IMR-90 (cell line): ENCODE measurements around the gene PGBD5.

ENCODE experiments used
- CEBPB ChIP-seq: IDR thresholded peaks from 2 replicates; pipeline ENCODE4 v1.6.1; 2012; ENCODE audit warnings: low read depth, low read length, improper control_type of control experiment
- MXI1 ChIP-seq: IDR thresholded peaks from 2 replicates; pipeline ENCODE4 v1.6.1; 2012; ENCODE audit warnings: low read depth, mild to moderate bottlenecking, low read length, moderate library complexity, borderline replicate concordance
- RFX5 ChIP-seq: IDR thresholded peaks from 2 replicates; pipeline ENCODE4 v1.8.0; 2012; ENCODE audit warnings: low read depth, mild to moderate bottlenecking, low read length, moderate library complexity
- SMC3 ChIP-seq: fragments of 150-350 bp; IDR thresholded peaks from 2 replicates; pipeline ENCODE4 v1.6.1; 2016; ENCODE audit warnings: low read depth, mild to moderate bottlenecking, antibody characterized with exemption, low read length, moderate library complexity
- TF ChIP-seq, protein P1 (sequence below): conservative IDR thresholded peaks from 2 replicates; pipeline ENCODE4 v1.5.1; 2012; ENCODE audit warnings: mild to moderate bottlenecking, low read depth, low read length, improper control_type of control experiment
- TF ChIP-seq, protein P2 (sequence below): fragments of 150-350 bp; IDR thresholded peaks from 2 replicates; pipeline ENCODE4 v1.6.1; 2016; ENCODE audit warnings: low read depth, mild to moderate bottlenecking, low read length, moderate library complexity, borderline replicate concordance
- TF ChIP-seq, protein P3 (sequence below): fragments of 150-350 bp; IDR thresholded peaks from 2 replicates; pipeline ENCODE4 v1.6.1; 2017; ENCODE audit warnings: mild to moderate bottlenecking, antibody characterized with exemption, low read length, low read depth

- no peak for TF ChIP-seq CEBPB
- TF ChIP-seq, protein P1, sequence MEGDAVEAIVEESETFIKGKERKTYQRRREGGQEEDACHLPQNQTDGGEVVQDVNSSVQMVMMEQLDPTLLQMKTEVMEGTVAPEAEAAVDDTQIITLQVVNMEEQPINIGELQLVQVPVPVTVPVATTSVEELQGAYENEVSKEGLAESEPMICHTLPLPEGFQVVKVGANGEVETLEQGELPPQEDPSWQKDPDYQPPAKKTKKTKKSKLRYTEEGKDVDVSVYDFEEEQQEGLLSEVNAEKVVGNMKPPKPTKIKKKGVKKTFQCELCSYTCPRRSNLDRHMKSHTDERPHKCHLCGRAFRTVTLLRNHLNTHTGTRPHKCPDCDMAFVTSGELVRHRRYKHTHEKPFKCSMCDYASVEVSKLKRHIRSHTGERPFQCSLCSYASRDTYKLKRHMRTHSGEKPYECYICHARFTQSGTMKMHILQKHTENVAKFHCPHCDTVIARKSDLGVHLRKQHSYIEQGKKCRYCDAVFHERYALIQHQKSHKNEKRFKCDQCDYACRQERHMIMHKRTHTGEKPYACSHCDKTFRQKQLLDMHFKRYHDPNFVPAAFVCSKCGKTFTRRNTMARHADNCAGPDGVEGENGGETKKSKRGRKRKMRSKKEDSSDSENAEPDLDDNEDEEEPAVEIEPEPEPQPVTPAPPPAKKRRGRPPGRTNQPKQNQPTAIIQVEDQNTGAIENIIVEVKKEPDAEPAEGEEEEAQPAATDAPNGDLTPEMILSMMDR = no peak
- TF ChIP-seq, protein P2, sequence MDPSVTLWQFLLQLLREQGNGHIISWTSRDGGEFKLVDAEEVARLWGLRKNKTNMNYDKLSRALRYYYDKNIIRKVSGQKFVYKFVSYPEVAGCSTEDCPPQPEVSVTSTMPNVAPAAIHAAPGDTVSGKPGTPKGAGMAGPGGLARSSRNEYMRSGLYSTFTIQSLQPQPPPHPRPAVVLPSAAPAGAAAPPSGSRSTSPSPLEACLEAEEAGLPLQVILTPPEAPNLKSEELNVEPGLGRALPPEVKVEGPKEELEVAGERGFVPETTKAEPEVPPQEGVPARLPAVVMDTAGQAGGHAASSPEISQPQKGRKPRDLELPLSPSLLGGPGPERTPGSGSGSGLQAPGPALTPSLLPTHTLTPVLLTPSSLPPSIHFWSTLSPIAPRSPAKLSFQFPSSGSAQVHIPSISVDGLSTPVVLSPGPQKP = no peak
- TF ChIP-seq, protein P3, sequence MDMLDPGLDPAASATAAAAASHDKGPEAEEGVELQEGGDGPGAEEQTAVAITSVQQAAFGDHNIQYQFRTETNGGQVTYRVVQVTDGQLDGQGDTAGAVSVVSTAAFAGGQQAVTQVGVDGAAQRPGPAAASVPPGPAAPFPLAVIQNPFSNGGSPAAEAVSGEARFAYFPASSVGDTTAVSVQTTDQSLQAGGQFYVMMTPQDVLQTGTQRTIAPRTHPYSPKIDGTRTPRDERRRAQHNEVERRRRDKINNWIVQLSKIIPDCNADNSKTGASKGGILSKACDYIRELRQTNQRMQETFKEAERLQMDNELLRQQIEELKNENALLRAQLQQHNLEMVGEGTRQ = no peak
- TF ChIP-seq SMC3 = no peak
- TF ChIP-seq MXI1 = no peak
- TF ChIP-seq RFX5 = no peak
These were observed 74.6 kb downstream of the PGBD5 start for GRCh38 chr1:230351514-230351913.
